Spleen (tissue), 11 donors: ENCODE results near the gene EEF2K. TPM values are rescaled to one million over a fixed set of nuclear protein-coding genes. Genes with fewer than 3 reads are reported as not detected.
A peak's percentile ranks its signal among the peaks of the same experiment; 100 is the strongest.

Source experiments
- DNase-seq: peaks from one replicate; pipeline ENCODE4 v3.0.0-alpha.2; 2020
- H3K27ac ChIP-seq, 8 donors: fragments of 200-600 bp; sonication (generic) in 7 of 8; 1 replicate in 4 of 8; 2 replicates in 4 of 8; pipeline versions ENCODE4 v1.5.0 to v1.8.0; 2016 to 2021; ENCODE audit warnings: inconsistent platforms in 4 of 8, mild to moderate bottlenecking in 4 of 8, moderate library complexity in 1 of 8
- H3K27me3 ChIP-seq, 7 donors: fragments of 200-600 bp; sonication (generic) in 6 of 7; replicated peaks in 1 of 7; 1 replicate in 4 of 7; 2 replicates in 3 of 7; pipeline versions ENCODE4 v1.5.0 to v1.8.0; 2016 to 2021; ENCODE audit warnings: inconsistent platforms in 3 of 7, mild to moderate bottlenecking in 1 of 7
- H3K36me3 ChIP-seq, 6 donors: fragments of 200-600 bp; sonication (generic) in 5 of 6; 1 replicate in 4 of 6; 2 replicates in 2 of 6; pipeline versions ENCODE4 v1.5.0 to v1.8.0; 2016 to 2021; ENCODE audit warnings: inconsistent platforms in 2 of 6
- H3K4me1 ChIP-seq, 6 donors: fragments of 200-600 bp; sonication (generic) in 5 of 6; 1 replicate in 3 of 6; 2 replicates in 3 of 6; pipeline versions ENCODE4 v1.5.0 to v1.8.0; 2016 to 2021; ENCODE audit warnings: inconsistent platforms in 3 of 6
- H3K4me3 ChIP-seq, 8 donors: fragments of 200-600 bp; sonication (generic) in 7 of 8; 1 replicate in 4 of 8; 2 replicates in 4 of 8; pipeline versions ENCODE4 v1.5.0 to v1.8.0; 2016 to 2021; ENCODE audit warnings: inconsistent platforms in 4 of 8, mild to moderate bottlenecking in 4 of 8, moderate library complexity in 2 of 8
- H3K9me3 ChIP-seq, 8 donors: fragments of 200-600 bp; sonication (generic) in 7 of 8; 1 replicate in 4 of 8; 2 replicates in 4 of 8; pipeline versions ENCODE4 v1.5.0 to v1.8.0; 2016 to 2021; ENCODE audit warnings: inconsistent platforms in 4 of 8
- POLR2A ChIP-seq, 3 donors: fragments of 450-650 bp; IDR thresholded peaks; one replicate each; pipeline ENCODE4 v1.5.1; 2017; ENCODE audit warnings: antibody characterized with exemption in 3 of 3, mild to moderate bottlenecking in 1 of 3
- POLR2AphosphoS5 ChIP-seq, 3 donors: sonication (generic); formaldehyde crosslinking; IDR thresholded peaks; one replicate each; pipeline ENCODE4 v1.5.1; 2017; ENCODE audit warnings: antibody characterized with exemption in 3 of 3
- WGBS, 5 donors: extraction: QIAGEN DNeasy Blood & Tissue Kit in 3 of 5; methylation state at CpG; one replicate each; pipeline versions ENCODE4 v1.1.5 to v1.1.7; 2013 to 2018; 5-methylcytosine and 5-hydroxymethylcytosine counted together
- intact Hi-C: fragments of 100-400 bp; cut with DNase I; formaldehyde crosslinking; loops from one replicate; pipeline ENCODE4 v1.15.0; 2023; ENCODE audit warnings: low total_unique reads
- polyA plus RNA-seq, 3 donors: library from polyadenylated mRNA; stranded (reverse); fragments of 200-250 nt; gene quantifications; one replicate each; pipeline ENCODE4 v1.2.1, GENCODE V29; 2013
- total RNA-seq, 7 donors: library from RNA; depleted of rRNA in 3 of 7; stranded (reverse); fragments of >200 nt in 3 of 7; fragmentation: NEBNext Ultra II Directional in 4 of 7; extraction: Animal tissue kit (Norgen Biotek cat#: 25700) in 4 of 7; gene quantifications; one replicate each; pipeline versions ENCODE4 v1.1.0 to v1.2.1, GENCODE V29; 2016 to 2021
- TF ChIP-seq, protein P1 (sequence below), 11 experiments: fragments of 200-600 bp in 7 of 11; fragments of 450-650 bp in 4 of 11; sonication (generic) in 4 of 11; IDR thresholded peaks in 8 of 11; conservative IDR thresholded peaks in 3 of 11; 1 replicate in 7 of 11; 2 replicates in 4 of 11; pipeline versions ENCODE4 v1.4.0 to v1.8.0; 2016 to 2021; ENCODE audit warnings: antibody characterized with exemption in 11 of 11, inconsistent platforms in 4 of 11, mild to moderate bottlenecking in 1 of 11
- donor health status: healthy with polysubstance abuse.
- donor health status: DM: no; HTN: no; CAD: no; lungs with moderate emphysema.
- donor health status: DM: no; HTN: no; CAD: no.
- donor health status: Bipolar disorder and iron deficiency.
- donor health status: healthy.
- donor health status: DM: no; HTN: no; CAD: no.
- donor health status: DM: yes; HTN: yes; CAD: no.

EEF2K gene
- total and polyA plus RNA-seq, 10 donors = 2.4 to 37.7 (median 24.4) TPM

DNA sequence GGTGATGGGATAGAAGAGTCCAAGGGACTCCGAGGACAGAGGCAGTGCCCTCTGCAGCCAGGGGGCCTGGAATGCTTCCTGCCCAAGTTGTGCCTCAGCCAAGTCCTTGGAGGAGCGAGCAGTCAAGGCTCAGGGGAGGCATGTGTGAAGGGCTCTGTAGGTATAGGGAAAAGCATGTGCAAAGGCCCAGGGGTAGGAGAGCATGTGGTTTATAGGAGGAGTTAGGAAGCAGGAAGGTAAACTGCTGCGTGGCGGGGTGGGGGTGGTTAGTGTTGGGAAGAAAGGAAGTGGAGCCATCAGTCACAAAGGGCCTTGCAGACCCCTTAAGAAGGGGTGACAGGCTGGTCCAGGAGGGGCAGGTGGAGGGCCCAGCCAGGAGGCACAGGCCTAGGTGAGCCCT lies 98.3 kb downstream of the EEF2K start:
- H3K4me1 ChIP-seq = peaks cover 9 to 22% (median 15%) of the 10 kb centered on the region in 6 donors
- 81 to 96% (median 91%) methylated on average over 4 of the region's 4 CpGs for WGBS, 5 donors
- peak; percentile 43 for DNase-seq
- no peaks in the 10 kb centered on the region for H3K27me3 ChIP-seq
- intact Hi-C loops = loop anchor here (5.0 kb wide), 1 partner anchor 302 kb away; the partner anchor contains the start of gene PDZD9
- H3K9me3 ChIP-seq = no peaks in the 10 kb centered on the region
- H3K4me3 ChIP-seq = no peak overlapping the region
- no peak overlapping the region for H3K27ac ChIP-seq
- peaks cover 0 to 84% (median 70%) of the 10 kb centered on the region in 6 donors for H3K36me3 ChIP-seq
- TF ChIP-seq POLR2A (IDR thresholded peaks at IDR 0.05) = no peak
- TF ChIP-seq, protein P1, sequence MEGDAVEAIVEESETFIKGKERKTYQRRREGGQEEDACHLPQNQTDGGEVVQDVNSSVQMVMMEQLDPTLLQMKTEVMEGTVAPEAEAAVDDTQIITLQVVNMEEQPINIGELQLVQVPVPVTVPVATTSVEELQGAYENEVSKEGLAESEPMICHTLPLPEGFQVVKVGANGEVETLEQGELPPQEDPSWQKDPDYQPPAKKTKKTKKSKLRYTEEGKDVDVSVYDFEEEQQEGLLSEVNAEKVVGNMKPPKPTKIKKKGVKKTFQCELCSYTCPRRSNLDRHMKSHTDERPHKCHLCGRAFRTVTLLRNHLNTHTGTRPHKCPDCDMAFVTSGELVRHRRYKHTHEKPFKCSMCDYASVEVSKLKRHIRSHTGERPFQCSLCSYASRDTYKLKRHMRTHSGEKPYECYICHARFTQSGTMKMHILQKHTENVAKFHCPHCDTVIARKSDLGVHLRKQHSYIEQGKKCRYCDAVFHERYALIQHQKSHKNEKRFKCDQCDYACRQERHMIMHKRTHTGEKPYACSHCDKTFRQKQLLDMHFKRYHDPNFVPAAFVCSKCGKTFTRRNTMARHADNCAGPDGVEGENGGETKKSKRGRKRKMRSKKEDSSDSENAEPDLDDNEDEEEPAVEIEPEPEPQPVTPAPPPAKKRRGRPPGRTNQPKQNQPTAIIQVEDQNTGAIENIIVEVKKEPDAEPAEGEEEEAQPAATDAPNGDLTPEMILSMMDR (IDR thresholded peaks at IDR 0.05 in 8 of 11, conservative IDR thresholded peaks at IDR 0.05 in 3 of 11) = no peak
- no peak for TF ChIP-seq POLR2AphosphoS5 (IDR thresholded peaks at IDR 0.05)

- Histone ChIP-seq H3K27me3 (no peaks in the 10 kb centered on the region), H3K4me1 (no peaks in the 10 kb centered on the region), H3K9me3 (no peaks in the 10 kb centered on the region), H3K36me3 (peaks cover 0 to 100% (median 87%) of the 10 kb centered on the region in 6 donors), H3K4me3 (no peak overlapping the region), H3K27ac (no peak overlapping the region)
- DNase-seq = no peak
- intact Hi-C loops = no loop called here
- TF ChIP-seq POLR2AphosphoS5 (IDR thresholded peaks at IDR 0.05) (peak in 1 of 3 donors; percentile 21), POLR2A (IDR thresholded peaks at IDR 0.05) (no peak)
- TF ChIP-seq, protein P1 (IDR thresholded peaks at IDR 0.05 in 8 of 11, conservative IDR thresholded peaks at IDR 0.05 in 3 of 11) = no peak
- 88 to 95% (median 89%) methylated on average over 7 to 9 of the region's 9 CpGs for WGBS, 5 donors
Measured at GRCh38 chr16:22306788-22307187, 100.7 kb downstream of the EEF2K start.

DNA sequence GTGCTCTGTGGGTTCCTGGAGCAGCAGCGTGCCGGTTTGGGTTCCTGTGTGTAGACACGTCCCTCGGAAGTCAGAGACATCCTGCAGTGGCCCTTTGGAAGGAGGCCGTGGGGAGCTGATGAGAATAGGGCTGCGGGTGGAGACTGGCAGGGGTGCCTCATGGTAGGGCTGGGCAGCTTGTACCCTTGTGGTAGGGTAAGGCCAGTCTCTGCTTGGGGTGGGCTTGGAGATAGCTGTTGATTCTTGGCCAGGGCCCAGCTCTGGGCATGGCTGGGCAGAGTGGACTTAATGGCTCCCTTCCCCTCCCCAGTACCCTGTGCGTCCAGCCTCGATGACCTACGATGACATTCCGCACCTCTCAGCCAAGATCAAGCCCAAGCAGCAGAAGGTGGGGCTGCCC lies 101.8 kb downstream of the EEF2K start:
- Histone ChIP-seq H3K36me3 (peaks cover 0 to 100% (median 87%) of the 10 kb centered on the region in 6 donors), H3K27ac (no peak overlapping the region), H3K4me1 (no peaks in the 10 kb centered on the region), H3K27me3 (no peaks in the 10 kb centered on the region), H3K9me3 (no peaks in the 10 kb centered on the region), H3K4me3 (no peak overlapping the region)
- intact Hi-C loops = no loop called here
- WGBS, 5 donors = 94 to 100% (median 96%) methylated on average over 7 to 10 of the region's 10 CpGs
- no peak for TF ChIP-seq POLR2A (IDR thresholded peaks at IDR 0.05)
- peak in 1 of 3 donors; percentile 19 for TF ChIP-seq POLR2AphosphoS5 (IDR thresholded peaks at IDR 0.05)
- DNase-seq = no peak

GRCh38 chr16:22308824-22309520 lies 102.9 kb downstream of the EEF2K start:
- 93 to 97% (median 94%) methylated on average over 23 to 24 of the region's 24 CpGs for WGBS, 5 donors
- TF ChIP-seq POLR2AphosphoS5 (IDR thresholded peaks at IDR 0.05) (peak in 1 of 3 donors; percentile 30), POLR2A (IDR thresholded peaks at IDR 0.05) (no peak)
- TF ChIP-seq, protein P1 (IDR thresholded peaks at IDR 0.05 in 8 of 11, conservative IDR thresholded peaks at IDR 0.05 in 3 of 11) = no peak
- Histone ChIP-seq H3K4me1 (no peaks in the 10 kb centered on the region), H3K4me3 (no peak overlapping the region), H3K27me3 (no peaks in the 10 kb centered on the region), H3K27ac (no peak overlapping the region), H3K36me3 (peaks cover 0 to 100% (median 86%) of the 10 kb centered on the region in 6 donors), H3K9me3 (no peaks in the 10 kb centered on the region)
- intact Hi-C loops = no loop called here
- no peak for DNase-seq
